A673 (cell line): ENCODE results near the gene PIGH. TPM values are rescaled to one million over a fixed set of nuclear protein-coding genes. Genes with fewer than 3 reads are reported as not detected.

Experiments
- BruUV-seq: library from RNA; stranded (reverse); fragments of 400-500 nt; replicated peaks from 2 replicates; lab custom pipeline; 2021; lab: Mats Ljungman, UMichigan
- CTCF ChIA-PET: fragments of 300-600 bp; sonication (Branson Sonifier 250); formaldehyde crosslinking; loops from one replicate; lab custom pipeline; 2022; ENCODE audit warnings: antibody characterized with exemption; lab: Charles Lee
- POLR2A ChIA-PET: fragments of 300-600 bp; sonication (Branson Sonifier 250); formaldehyde crosslinking; loops from one replicate; lab custom pipeline; 2022; ENCODE audit warnings: antibody characterized with exemption; ENCODE audit not compliant: low non-redundant PET; lab: Charles Lee
- DNase-seq: peaks from one replicate; pipeline ENCODE4 v3.0.0-alpha.2; 2015; ENCODE audit warnings: low spot score
- H3K27ac ChIP-seq: fragments of 200-600 bp; sonication (generic); 2 replicates; pipeline ENCODE4 v1.5.1; 2016; ENCODE audit warnings: mixed run types, low read depth, mild to moderate bottlenecking, mixed read lengths, antibody characterized with exemption, low read length; ENCODE audit not compliant: poor library complexity, severe bottlenecking
- H3K27me3 ChIP-seq: fragments of 200-600 bp; sonication (generic); replicated peaks from 2 replicates; pipeline ENCODE4 v1.6.1; 2017; ENCODE audit warnings: mixed run types, low read depth, mild to moderate bottlenecking, mixed read lengths, antibody characterized with exemption, low read length; ENCODE audit not compliant: insufficient read depth, poor library complexity
- H3K36me3 ChIP-seq: fragments of 200-600 bp; sonication (generic); 2 replicates; pipeline ENCODE4 v1.6.1; 2016; ENCODE audit warnings: mixed run types, mild to moderate bottlenecking, mixed read lengths, antibody characterized with exemption, low read length; ENCODE audit not compliant: insufficient read depth, poor library complexity, severe bottlenecking
- H3K4me1 ChIP-seq: fragments of 200-600 bp; sonication (generic); 2 replicates; pipeline ENCODE4 v1.6.1; 2017; ENCODE audit warnings: mixed run types, mild to moderate bottlenecking, mixed read lengths, antibody characterized with exemption, low read length; ENCODE audit not compliant: insufficient read depth, poor library complexity, severe bottlenecking
- H3K4me3 ChIP-seq: fragments of 200-600 bp; sonication (generic); 2 replicates; pipeline ENCODE4 v1.5.1; 2016; ENCODE audit warnings: low read depth, mixed run types, mild to moderate bottlenecking, mixed read lengths, low read length; ENCODE audit not compliant: poor library complexity, severe bottlenecking
- H3K9me3 ChIP-seq: fragments of 200-600 bp; sonication (generic); 2 replicates; pipeline ENCODE4 v1.6.1; 2016; ENCODE audit warnings: mixed run types, low read depth, mild to moderate bottlenecking, mixed read lengths, antibody characterized with exemption, low read length; ENCODE audit not compliant: poor library complexity, severe bottlenecking
- CTCF ChIP-seq: fragments of 300-800, 200-600 bp; sonication (generic); conservative IDR thresholded peaks from 2 replicates; pipeline ENCODE4 v1.5.1; 2017; ENCODE audit warnings: low read depth, mild to moderate bottlenecking, antibody characterized with exemption, low read length, moderate library complexity, mixed read lengths
- EZH2 ChIP-seq: fragments of 200-600 bp; sonication (generic); IDR thresholded peaks from 2 replicates; pipeline ENCODE4 v1.6.1; 2017; ENCODE audit warnings: borderline replicate concordance, low read depth, mild to moderate bottlenecking, mixed read lengths, antibody characterized with exemption, low read length; ENCODE audit not compliant: poor library complexity, severe bottlenecking
- intact Hi-C: fragments of 100-400 bp; cut with micrococcal nuclease; formaldehyde crosslinking; loops from one replicate; pipeline ENCODE4 v1.10.0; 2022; ENCODE audit not compliant: unreplicated experiment
- total RNA-seq: library from RNA; stranded (reverse); gene quantifications from 2 replicates; pipeline ENCODE4 v1.2.3, GENCODE V29; 2021

PIGH gene
- total RNA-seq, 1 experiment from 2014 or later: 25.7 TPM

- CTCF ChIA-PET: interaction anchor here (1.1 kb wide), 1 partner anchor 9 kb away, joined by 4 read pairs; no protein-coding TSS in a partner anchor
- H3K27ac ChIP-seq: no peak overlapping the region
- no peaks in the 10 kb centered on the region for H3K4me1 ChIP-seq
- BruUV-seq: no TSS peak
- POLR2A ChIA-PET: interaction anchor here (0.7 kb wide), 1 partner anchor 941 kb away, joined by 3 read pairs; no protein-coding TSS in a partner anchor
- no peak overlapping the region for H3K4me3 ChIP-seq
- no peaks in the 10 kb centered on the region for H3K27me3 ChIP-seq
- intact Hi-C loops: no loop called here
- TF ChIP-seq CTCF (no peak), EZH2 (no peak)
- no peak for DNase-seq
- no peaks in the 10 kb centered on the region for H3K9me3 ChIP-seq
- H3K36me3 ChIP-seq: no peaks in the 10 kb centered on the region
Observed at GRCh38 chr14:67580336-67581171, 19.5 kb downstream of the PIGH start.

GRCh38 chr14:67579636-67580035, 20.4 kb downstream of the PIGH start:
- H3K4me1 ChIP-seq: no peaks in the 10 kb centered on the region
- no TSS peak for BruUV-seq
- intact Hi-C loops: no loop called here

GRCh38 chr14:67579040-67579439, 21.0 kb downstream of the PIGH start:
- TF ChIP-seq EZH2 (no peak), CTCF (no peak)
- no peaks in the 10 kb centered on the region for H3K27me3 ChIP-seq
- DNase-seq: no peak

More at GRCh38 chr14:67579636-67580035, 20.4 kb downstream of the PIGH start:
- Histone ChIP-seq H3K4me3 (no peak overlapping the region), H3K36me3 (no peaks in the 10 kb centered on the region), H3K27ac (no peak overlapping the region), H3K9me3 (no peaks in the 10 kb centered on the region), H3K27me3 (no peaks in the 10 kb centered on the region)
- CTCF ChIA-PET: no interaction called here
- POLR2A ChIA-PET: interaction anchor here (0.7 kb wide), 1 partner anchor 13 kb away, joined by 3 read pairs; no protein-coding TSS in a partner anchor
- DNase-seq: no peak
- TF ChIP-seq EZH2 (no peak), CTCF (no peak)

More at GRCh38 chr14:67579040-67579439, 21.0 kb downstream of the PIGH start:
- intact Hi-C loops: no loop called here
- Histone ChIP-seq H3K4me1 (no peaks in the 10 kb centered on the region), H3K9me3 (no peaks in the 10 kb centered on the region), H3K27ac (no peak overlapping the region), H3K4me3 (no peak overlapping the region), H3K36me3 (no peaks in the 10 kb centered on the region)
- ChIA-PET POLR2A (interaction anchor here (0.7 kb wide), 1 partner anchor 13 kb away, joined by 3 read pairs; no protein-coding TSS in a partner anchor), CTCF (no interaction called here)
- BruUV-seq: no TSS peak
